GM13977 (cell line): Measurements from ENCODE around the gene BMPR1B.

Source experiments
- DNase-seq: peaks from one replicate; pipeline ENCODE4 v3.0.0; 2012; ENCODE audit warnings: low spot score
- in situ Hi-C: fragments of 300-500 bp; cut with MboI; formaldehyde crosslinking; loops from one replicate; pipeline ENCODE4 v1.12.0; 2022; ENCODE audit warnings: low sequenced_read_pairs, low pct_unique_long_range_greater_than_20kb, mixed read lengths, inconsistent platforms; ENCODE audit not compliant: unreplicated experiment
- TF ChIP-seq, protein P1 (sequence below): IDR thresholded peaks from 2 replicates; pipeline ENCODE4 v1.5.1; 2012; ENCODE audit warnings: mild to moderate bottlenecking, control low read depth; ENCODE audit not compliant: insufficient read depth; ENCODE audit errors: extremely low read depth, missing control alignments

The BMPR1B gene

DNA sequence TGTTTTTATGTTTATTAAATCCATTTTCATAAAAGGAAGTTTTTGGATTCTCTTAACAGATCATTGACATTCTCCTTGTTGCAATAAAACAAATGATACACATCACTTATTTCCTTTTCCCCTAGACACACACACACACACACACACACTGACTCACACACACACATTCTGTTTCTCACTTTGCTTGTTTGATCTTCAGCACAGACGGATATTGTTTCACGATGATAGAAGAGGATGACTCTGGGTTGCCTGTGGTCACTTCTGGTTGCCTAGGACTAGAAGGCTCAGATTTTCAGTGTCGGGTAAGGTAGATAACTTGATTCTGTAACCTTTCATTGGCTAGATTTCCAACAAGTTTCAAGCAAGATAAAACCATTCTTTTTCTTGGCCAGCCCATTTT, 356.8 kb downstream of the BMPR1B start:
- TF ChIP-seq, protein P1, sequence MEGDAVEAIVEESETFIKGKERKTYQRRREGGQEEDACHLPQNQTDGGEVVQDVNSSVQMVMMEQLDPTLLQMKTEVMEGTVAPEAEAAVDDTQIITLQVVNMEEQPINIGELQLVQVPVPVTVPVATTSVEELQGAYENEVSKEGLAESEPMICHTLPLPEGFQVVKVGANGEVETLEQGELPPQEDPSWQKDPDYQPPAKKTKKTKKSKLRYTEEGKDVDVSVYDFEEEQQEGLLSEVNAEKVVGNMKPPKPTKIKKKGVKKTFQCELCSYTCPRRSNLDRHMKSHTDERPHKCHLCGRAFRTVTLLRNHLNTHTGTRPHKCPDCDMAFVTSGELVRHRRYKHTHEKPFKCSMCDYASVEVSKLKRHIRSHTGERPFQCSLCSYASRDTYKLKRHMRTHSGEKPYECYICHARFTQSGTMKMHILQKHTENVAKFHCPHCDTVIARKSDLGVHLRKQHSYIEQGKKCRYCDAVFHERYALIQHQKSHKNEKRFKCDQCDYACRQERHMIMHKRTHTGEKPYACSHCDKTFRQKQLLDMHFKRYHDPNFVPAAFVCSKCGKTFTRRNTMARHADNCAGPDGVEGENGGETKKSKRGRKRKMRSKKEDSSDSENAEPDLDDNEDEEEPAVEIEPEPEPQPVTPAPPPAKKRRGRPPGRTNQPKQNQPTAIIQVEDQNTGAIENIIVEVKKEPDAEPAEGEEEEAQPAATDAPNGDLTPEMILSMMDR = no peak
- DNase-seq = no peak
- in situ Hi-C loops = no loop called here

DNA sequence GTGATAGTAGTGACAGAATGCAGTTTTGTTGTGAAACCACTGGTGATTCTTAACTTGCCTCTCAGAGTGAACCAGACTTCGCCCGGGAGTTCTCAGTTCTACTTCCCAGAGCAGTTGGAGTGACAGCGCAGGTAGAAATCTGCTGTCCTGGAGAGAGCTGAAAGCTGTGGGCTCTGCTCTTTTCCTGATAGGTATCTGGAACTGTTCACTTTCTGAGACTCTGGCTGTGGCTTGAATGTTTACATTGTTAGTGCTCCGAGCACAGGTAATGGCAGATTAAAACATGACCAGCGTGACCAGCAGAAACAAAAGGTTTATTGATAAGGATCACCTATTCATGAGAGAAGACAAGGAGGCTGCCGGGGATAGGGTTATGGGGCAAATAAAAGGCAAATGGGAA, 360.7 kb downstream of the BMPR1B start:
- DNase-seq = no peak
- TF ChIP-seq, protein P1 = no peak
- in situ Hi-C loops = no loop called here

DNA sequence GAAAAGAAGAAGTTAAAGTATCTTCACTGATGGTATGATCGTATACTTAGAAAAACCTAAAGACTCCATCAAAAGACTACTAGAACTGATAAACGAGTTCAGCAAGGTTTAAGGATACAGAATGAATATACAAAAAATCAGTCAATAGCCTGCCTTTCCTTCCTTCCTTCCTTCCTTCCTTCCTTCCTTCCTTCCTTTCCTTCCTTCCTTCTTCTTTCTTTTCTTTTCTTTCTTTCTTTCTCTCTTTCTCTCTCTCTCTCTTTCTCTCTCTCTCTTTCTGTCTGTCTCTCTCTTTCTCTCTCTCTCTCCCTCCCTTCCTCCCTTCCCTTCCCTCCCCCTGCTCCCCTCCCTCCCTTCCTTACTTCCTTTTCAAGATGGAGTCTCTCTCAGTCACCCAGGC, 362.7 kb downstream of the BMPR1B start:
- no peak for DNase-seq
- TF ChIP-seq, protein P1 = no peak
- in situ Hi-C loops = no loop called here

DNA sequence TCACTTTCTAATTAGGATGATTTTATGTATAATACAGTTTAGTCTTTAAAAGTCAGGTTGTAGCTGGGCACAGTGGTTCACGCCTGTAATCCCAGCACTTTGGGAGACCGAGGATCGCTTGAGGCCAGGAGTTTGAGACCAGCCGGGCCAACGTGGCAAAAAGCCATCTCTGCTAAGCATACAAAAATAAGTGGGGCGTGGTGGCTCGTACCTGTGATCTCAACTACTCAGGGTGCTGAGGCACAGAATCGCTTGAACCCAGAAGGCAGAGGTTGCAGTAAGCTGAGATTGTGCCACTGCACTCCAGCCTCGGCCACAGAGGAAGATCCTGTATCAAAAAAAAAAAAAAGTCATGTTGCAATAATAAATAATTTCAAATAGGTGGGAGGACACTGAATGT, 364.2 kb downstream of the BMPR1B start:
- TF ChIP-seq, protein P1 = no peak
- in situ Hi-C loops = no loop called here

DNA sequence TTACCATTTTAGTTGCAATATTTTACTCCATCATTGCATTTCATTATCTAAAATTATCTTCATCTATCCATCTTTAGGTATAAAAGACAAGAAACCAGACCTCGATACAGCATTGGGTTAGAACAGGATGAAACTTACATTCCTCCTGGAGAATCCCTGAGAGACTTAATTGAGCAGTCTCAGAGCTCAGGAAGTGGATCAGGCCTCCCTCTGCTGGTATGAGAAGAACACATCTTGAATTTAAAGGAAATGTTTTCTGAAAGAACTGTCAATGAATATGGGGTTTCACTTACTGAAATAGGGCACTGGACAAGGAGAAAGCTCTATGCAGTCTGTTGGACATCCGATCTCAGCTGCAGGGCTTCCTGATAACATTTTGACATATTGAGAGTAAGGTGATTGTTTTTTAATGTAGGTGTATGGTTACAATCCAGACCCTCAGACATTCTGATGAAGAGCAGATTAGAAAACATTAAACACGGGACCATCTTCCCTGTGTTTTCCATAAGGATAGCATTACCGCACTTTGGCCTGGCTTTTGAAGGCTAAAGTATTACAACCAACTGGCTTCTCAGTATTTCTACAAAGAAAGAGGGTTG, 367.2 kb downstream of the BMPR1B start:
- TF ChIP-seq, protein P1 = peak; percentile 24
- in situ Hi-C loops = no loop called here
- no peak for DNase-seq

More for the DNA sequence above, 364.2 kb downstream of the BMPR1B start:
- no peak for DNase-seq

DNA sequence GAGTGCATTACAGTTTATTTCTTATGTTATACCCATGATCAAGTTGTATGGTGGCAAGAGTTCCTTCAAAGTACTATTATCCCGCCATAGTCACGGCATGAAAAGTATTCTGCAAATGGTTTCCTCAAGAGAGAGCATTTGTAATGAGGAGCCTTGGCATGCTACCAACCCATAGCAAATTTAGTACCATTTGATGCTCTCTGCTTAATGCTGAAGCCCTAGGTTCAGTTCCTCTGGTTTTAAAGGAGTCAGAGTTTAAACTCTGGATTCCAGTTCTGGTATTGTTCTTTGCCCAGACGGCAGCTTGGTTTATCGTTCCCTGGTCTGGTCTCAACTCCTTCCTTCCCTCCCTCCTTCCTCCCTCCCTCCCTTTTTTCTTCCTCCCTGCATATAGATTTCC, 371.3 kb downstream of the BMPR1B start:
- TF ChIP-seq, protein P1 = no peak
- in situ Hi-C loops = no loop called here
- no peak for DNase-seq
